ENCODE results near the gene RGS12. TPM values are rescaled to one million over a fixed set of nuclear protein-coding genes. Genes with fewer than 3 reads are reported as not detected.

RGS12 gene
- total and polyA plus RNA-seq, 2 donors (not counting 1 experiment from before 2014, with no cell fraction given), result 3.5 to 13.9 TPM

GRCh38 chr4:3295837-3296624 is 3.2 kb downstream of the RGS12 start:
- Histone ChIP-seq H3K79me2 (ENCODE audit: control insufficient read depth, insufficient read depth, low read length) (no peaks in the 10 kb centered on the region), H3K36me3 (replicated peaks in 1 of 2; ENCODE audit: control extremely low read depth in 1 of 2, control insufficient read depth in 1 of 2, extremely low read depth in 1 of 2, insufficient read depth in 2 of 2, low read length in 1 of 2) (no peaks in the 10 kb centered on the region), H3K4me3 (ENCODE audit: control extremely low read depth in 1 of 5, extremely low read depth in 1 of 5, insufficient read depth in 1 of 5, low read depth in 2 of 5, low read length in 4 of 5) (no peak overlapping the region), H3K4me2 (replicated peaks; ENCODE audit: low read depth, low read length, poor library complexity, severe bottlenecking) (no peak overlapping the region), H3K4me1 (ENCODE audit: control insufficient read depth in 2 of 2, insufficient read depth in 2 of 2, low read length in 2 of 2) (peaks cover 7 to 17% of the 10 kb centered on the region in 2 donors), H2AFZ (ENCODE audit: insufficient read depth, low read depth, low read length, poor library complexity, severe bottlenecking) (no peak overlapping the region), H4K20me1 (ENCODE audit: control insufficient read depth, insufficient read depth, low read length, poor library complexity, severe bottlenecking) (no peaks in the 10 kb centered on the region), H3K27ac (ENCODE audit: low read length in 2 of 2) (no peak overlapping the region), H3K9ac (ENCODE audit: low read length) (no peak overlapping the region), H3K27me3 (replicated peaks in 1 of 4; ENCODE audit: control extremely low read depth in 1 of 4, control insufficient read depth in 3 of 4, insufficient read depth in 4 of 4, low read length in 3 of 4) (peaks cover 0 to 10% (median 3%) of the 10 kb centered on the region in 4 experiments), H3K9me3 (ENCODE audit: control extremely low read depth in 1 of 3, control insufficient read depth in 2 of 3, insufficient read depth in 1 of 3, low read length in 2 of 3) (peaks cover 0 to 7% (median 0%) of the 10 kb centered on the region in 3 donors)
- no peak for TF ChIP-seq CTCF (IDR thresholded peaks at IDR 0.05)
- no peak for TF ChIP-seq EZH2 (IDR thresholded peaks at IDR 0.05; ENCODE audit: borderline replicate concordance, insufficient read depth, low read depth, low read length, poor library complexity, severe bottlenecking)
- Mint-ChIP-seq H3K27me3 (peaks cover 4% of the 10 kb centered on the region), H3K4me1 (peaks cover 14% of the 10 kb centered on the region), H3K4me3 (peak overlapping the region; percentile 37), H3K27ac (no peak overlapping the region), H3K9me3 (ENCODE audit: insufficient read depth) (no peaks in the 10 kb centered on the region)
- ChIA-PET POLR2A (no interaction called here), CTCF (interaction anchor here (0.7 kb wide), 1 partner anchor 50 kb away, joined by 4 read pairs; no protein-coding TSS in a partner anchor)
- ATAC-seq (ENCODE audit: low read depth) (no peak), DNase-seq (no peak)
- WGBS (ENCODE audit: insufficient coverage), result 86% methylated on average over 12 of the region's 12 CpGs
- intact Hi-C loops (cut with micrococcal nuclease), result no loop called here

DNA sequence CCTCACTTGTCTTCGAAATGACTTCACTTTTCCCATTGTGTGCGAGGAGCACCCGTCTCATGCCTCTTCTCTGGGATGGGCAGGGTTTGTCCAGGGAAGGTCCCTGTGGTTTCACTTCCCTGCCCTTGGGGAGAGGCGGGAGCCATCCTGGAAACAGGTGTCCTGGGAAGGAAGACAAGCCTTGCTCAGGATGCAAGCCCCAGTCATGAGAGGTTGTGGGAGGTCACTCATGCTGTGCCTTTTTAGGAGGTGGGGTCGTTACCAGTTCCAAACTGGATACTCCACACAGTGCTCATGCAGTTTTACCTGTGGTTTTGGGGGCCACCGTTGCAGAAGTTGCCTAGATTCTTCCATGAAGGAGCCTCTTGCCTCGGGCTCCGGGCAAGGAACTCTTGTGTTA is 3.8 kb downstream of the RGS12 start:
- ATAC-seq (ENCODE audit: low read depth) (no peak), DNase-seq (no peak)
- Histone ChIP-seq H3K4me1 (ENCODE audit: control insufficient read depth in 2 of 2, insufficient read depth in 2 of 2, low read length in 2 of 2) (peaks cover 8 to 18% of the 10 kb centered on the region in 2 donors), H3K4me3 (ENCODE audit: control extremely low read depth in 1 of 5, extremely low read depth in 1 of 5, insufficient read depth in 1 of 5, low read depth in 2 of 5, low read length in 4 of 5) (no peak overlapping the region), H3K4me2 (replicated peaks; ENCODE audit: low read depth, low read length, poor library complexity, severe bottlenecking) (no peak overlapping the region), H4K20me1 (ENCODE audit: control insufficient read depth, insufficient read depth, low read length, poor library complexity, severe bottlenecking) (no peaks in the 10 kb centered on the region), H3K36me3 (replicated peaks in 1 of 2; ENCODE audit: control extremely low read depth in 1 of 2, control insufficient read depth in 1 of 2, extremely low read depth in 1 of 2, insufficient read depth in 2 of 2, low read length in 1 of 2) (no peaks in the 10 kb centered on the region), H3K79me2 (ENCODE audit: control insufficient read depth, insufficient read depth, low read length) (no peaks in the 10 kb centered on the region), H3K9ac (ENCODE audit: low read length) (no peak overlapping the region), H3K27me3 (replicated peaks in 1 of 4; ENCODE audit: control extremely low read depth in 1 of 4, control insufficient read depth in 3 of 4, insufficient read depth in 4 of 4, low read length in 3 of 4) (peaks cover 0 to 5% (median 2%) of the 10 kb centered on the region in 4 experiments), H3K27ac (ENCODE audit: low read length in 2 of 2) (no peak overlapping the region), H3K9me3 (ENCODE audit: control extremely low read depth in 1 of 3, control insufficient read depth in 2 of 3, insufficient read depth in 1 of 3, low read length in 2 of 3) (peaks cover 0 to 3% (median 0%) of the 10 kb centered on the region in 3 donors), H2AFZ (ENCODE audit: insufficient read depth, low read depth, low read length, poor library complexity, severe bottlenecking) (no peak overlapping the region)
- ChIA-PET CTCF (no interaction called here), POLR2A (no interaction called here)
- Mint-ChIP-seq H3K4me3 (no peak overlapping the region), H3K9me3 (ENCODE audit: insufficient read depth) (no peaks in the 10 kb centered on the region), H3K4me1 (peaks cover 17% of the 10 kb centered on the region), H3K27me3 (peaks cover 2% of the 10 kb centered on the region), H3K27ac (no peak overlapping the region)
- TF ChIP-seq EZH2 (IDR thresholded peaks at IDR 0.05; ENCODE audit: borderline replicate concordance, insufficient read depth, low read depth, low read length, poor library complexity, severe bottlenecking) (no peak), CTCF (IDR thresholded peaks at IDR 0.05) (no peak)
- WGBS (ENCODE audit: insufficient coverage), result 96% methylated on average over 5 of the region's 8 CpGs
- intact Hi-C loops (cut with micrococcal nuclease), result no loop called here

All from B cell (primary cell).